HepG2 (cell line): ENCODE data around the gene CYP26A1. TPM values are rescaled to one million over a fixed set of nuclear protein-coding genes. Genes with fewer than 3 reads are reported as not detected.

ENCODE experiments used
- AGO2 ChIP-seq: fragments of 200-400 bp; formaldehyde crosslinking; optimal IDR thresholded peaks from 2 replicates; pipeline ENCODE3; 2017; ENCODE audit warnings: mild to moderate bottlenecking, low read depth, low read length, moderate library complexity
- AKAP8 ChIP-seq: sonication (generic); formaldehyde crosslinking; IDR thresholded peaks from 2 replicates; pipeline ENCODE4 v1.5.1; 2020; ENCODE audit warnings: mild to moderate bottlenecking, missing genetic modification reagents
- DZIP1 ChIP-seq: sonication (generic); formaldehyde crosslinking; IDR thresholded peaks from 2 replicates; pipeline ENCODE4 v1.5.0; 2020; ENCODE audit warnings: mild to moderate bottlenecking, missing genetic modification reagents
- EEA1 ChIP-seq: sonication (generic); formaldehyde crosslinking; IDR thresholded peaks from 2 replicates; pipeline ENCODE4 v1.5.1; 2020; ENCODE audit warnings: mild to moderate bottlenecking, missing genetic modification reagents, borderline replicate concordance
- HIVEP1 ChIP-seq: sonication (generic); formaldehyde crosslinking; IDR thresholded peaks from 2 replicates; pipeline ENCODE4 v1.4.0; 2020; ENCODE audit warnings: mild to moderate bottlenecking, missing genetic modification reagents
- JUNB ChIP-seq: sonication (generic); formaldehyde crosslinking; IDR thresholded peaks from 2 replicates; pipeline ENCODE4 v1.8.0; 2022; ENCODE audit warnings: missing genetic modification reagents, mild to moderate bottlenecking, borderline replicate concordance
- NR2F6 ChIP-seq, 2 experiments: IDR thresholded peaks; 2 replicates each; pipeline ENCODE4 v1.6.1; 2016; ENCODE audit warnings: antibody characterized with exemption in 1 of 2, mild to moderate bottlenecking in 1 of 2
- SNAPC2 ChIP-seq: sonication (generic); formaldehyde crosslinking; IDR thresholded peaks from 2 replicates; pipeline ENCODE4 v1.8.1; 2022; ENCODE audit warnings: mild to moderate bottlenecking, missing genetic modification reagents
- TIGD3 ChIP-seq: sonication (generic); formaldehyde crosslinking; IDR thresholded peaks from 2 replicates; pipeline ENCODE4 v1.5.1; 2020; ENCODE audit warnings: mild to moderate bottlenecking, missing genetic modification reagents, borderline replicate concordance
- TRIM22 ChIP-seq: fragments of 450-650 bp; IDR thresholded peaks from 2 replicates; pipeline ENCODE4 v1.6.1; 2017
- ZFX ChIP-seq: sonication (generic); formaldehyde crosslinking; IDR thresholded peaks from 2 replicates; pipeline ENCODE4 v1.4.0; 2020; ENCODE audit warnings: mild to moderate bottlenecking, low read depth, missing genetic modification reagents, moderate library complexity
- ZNF101 ChIP-seq: sonication (generic); formaldehyde crosslinking; IDR thresholded peaks from 2 replicates; pipeline ENCODE4 v1.4.0; 2020; ENCODE audit warnings: mild to moderate bottlenecking, low read depth, missing genetic modification reagents, borderline replicate concordance
- ZNF230 ChIP-seq: sonication (generic); formaldehyde crosslinking; IDR thresholded peaks from 2 replicates; pipeline ENCODE4 v1.4.0; 2020; ENCODE audit warnings: mild to moderate bottlenecking, missing genetic modification reagents
- ZNF234 ChIP-seq: sonication (generic); formaldehyde crosslinking; conservative IDR thresholded peaks from 2 replicates; pipeline ENCODE4 v1.5.1; 2020; ENCODE audit warnings: mild to moderate bottlenecking, missing genetic modification reagents
- ZNF281 ChIP-seq: sonication (generic); formaldehyde crosslinking; IDR thresholded peaks from 2 replicates; pipeline ENCODE4 v1.4.0; 2020; ENCODE audit warnings: missing genetic modification reagents, borderline replicate concordance
- ZNF414 ChIP-seq: sonication (generic); formaldehyde crosslinking; IDR thresholded peaks from 2 replicates; pipeline ENCODE4 v1.5.0; 2020; ENCODE audit warnings: missing genetic modification reagents
- ZNF501 ChIP-seq: sonication (generic); formaldehyde crosslinking; IDR thresholded peaks from 2 replicates; pipeline ENCODE4 v1.5.1; 2020; ENCODE audit warnings: mild to moderate bottlenecking, moderate library complexity, missing genetic modification reagents
- ZNF549 ChIP-seq: sonication (generic); formaldehyde crosslinking; IDR thresholded peaks from 2 replicates; pipeline ENCODE4 v1.5.0; 2020; ENCODE audit warnings: missing genetic modification reagents
- ZNF644 ChIP-seq: IDR thresholded peaks from 2 replicates; pipeline ENCODE4 v1.6.1; 2016; ENCODE audit warnings: low read depth
- ZNF737 ChIP-seq: sonication (generic); formaldehyde crosslinking; IDR thresholded peaks from 2 replicates; pipeline ENCODE4 v1.5.0; 2020; ENCODE audit warnings: missing genetic modification reagents, mild to moderate bottlenecking, borderline replicate concordance
- ZNF816 ChIP-seq: sonication (generic); formaldehyde crosslinking; IDR thresholded peaks from 2 replicates; pipeline ENCODE4 v1.8.0; 2022; ENCODE audit warnings: missing genetic modification reagents, mild to moderate bottlenecking, borderline replicate concordance
- ZNF879 ChIP-seq: sonication (generic); formaldehyde crosslinking; IDR thresholded peaks from 2 replicates; pipeline ENCODE4 v1.8.1; 2023; ENCODE audit warnings: missing genetic modification reagents
- polyA plus RNA-seq, 8 experiments: library from polyadenylated mRNA; depleted of rRNA in 3 of 8; stranded (reverse) in 7 of 8; unstranded in 1 of 8; fragments of >200 nt; fragmentation: Illumina TruSeq in 4 of 8; extraction: Trizol in 4 of 8; gene quantifications; 2 replicates each; pipeline versions ENCODE4 v1.2.1 to v1.2.3, GENCODE V29; 2011 to 2016; ENCODE audit warnings: low read depth in 4 of 8, missing spikeins in 1 of 8, mixed read lengths in 1 of 8; ENCODE audit not compliant: insufficient read depth in 1 of 8
- total RNA-seq, 5 experiments: library from RNA; depleted of rRNA; stranded (reverse); fragments of >200 nt; fragmentation: Illumina TruSeq; extraction: Trizol; gene quantifications; 2 replicates each; pipeline ENCODE4 v1.2.3, GENCODE V29; 2016; ENCODE audit warnings: low read depth in 1 of 5

The CYP26A1 gene
- total and polyA plus RNA-seq, 2 of the 13 experiments (the other 11 are each of a cell fraction or from before 2014, with no cell fraction given) = 0.15 TPM; not detected in 1

GRCh38 chr10:93071674-93072224, 1.9 kb upstream of the CYP26A1 start (continued):
- TF ChIP-seq TIGD3 (CRISPR knock-in tag) (no peak), ZNF234 (CRISPR knock-in tag) (no peak), SNAPC2 (CRISPR knock-in tag) (no peak), AKAP8 (CRISPR knock-in tag) (no peak), ZNF281 (CRISPR knock-in tag) (no peak), ZNF501 (CRISPR knock-in tag) (peak; percentile 38; the same call in 1 of the 2 replicates), ZFX (peak; percentile 70), NR2F6 (IDR thresholded peaks at IDR 0.05) (peak; percentile 84), NR2F6 (CRISPR knock-in tag; IDR thresholded peaks at IDR 0.05) (peak; percentile 95), JUNB (no peak), AGO2 (no peak), TRIM22 (no peak), EEA1 (no peak), ZNF549 (no peak), ZNF414 (CRISPR knock-in tag) (no peak), ZNF230 (no peak), ZNF737 (CRISPR knock-in tag) (no peak), HIVEP1 (no peak), ZNF101 (CRISPR knock-in tag) (no peak), ZNF816 (CRISPR knock-in tag) (peak; percentile 73; the same call in 1 of the 2 replicates), DZIP1 (CRISPR knock-in tag) (no peak), ZNF644 (no peak), ZNF879 (CRISPR knock-in tag) (no peak)
